Panc1 (cell line): ENCODE results near the gene CEACAM7. TPM values are rescaled to one million over a fixed set of nuclear protein-coding genes. Genes with fewer than 3 reads are reported as not detected.

Experiments
- ATAC-seq: fragments of 200-7000 bp; cut with Tn5 transposase; 2 replicates; pipeline ENCODE4 v1.9.1; 2020; ENCODE audit warnings: mild to moderate bottlenecking, moderate library complexity
- BruUV-seq: library from RNA; stranded (reverse); fragments of 400-500 nt; replicated peaks from 2 replicates; lab custom pipeline; 2021; lab: Mats Ljungman, UMichigan
- CTCF ChIA-PET: fragments of 300-600 bp; sonication (Branson Sonifier 250); formaldehyde crosslinking; loops from one replicate; lab custom pipeline; 2022; ENCODE audit warnings: antibody characterized with exemption; lab: Charles Lee
- POLR2A ChIA-PET: fragments of 300-600 bp; sonication (Branson Sonifier 250); formaldehyde crosslinking; loops from one replicate; lab custom pipeline; 2022; ENCODE audit warnings: antibody characterized with exemption; lab: Charles Lee
- DNase-seq: peaks from one replicate; pipeline ENCODE4 v3.0.0-alpha.2; 2010; ENCODE audit warnings: low read depth, low spot score
- H3K27ac ChIP-seq: 2 replicates; pipeline ENCODE4 v1.5.1; 2011; ENCODE audit warnings: mild to moderate bottlenecking, low read length, inconsistent platforms
- H3K27me3 ChIP-seq: fragments of 200-500 bp; sonication (Bioruptor generic); 2 replicates; pipeline ENCODE4 v1.6.0; 2014; ENCODE audit warnings: low read length, inconsistent platforms; ENCODE audit not compliant: control insufficient read depth, insufficient read depth
- H3K36me3 ChIP-seq: fragments of 200-500 bp; sonication (Bioruptor generic); 2 replicates; pipeline ENCODE4 v1.5.1; 2014; ENCODE audit warnings: inconsistent platforms, mild to moderate bottlenecking, low read length, moderate library complexity; ENCODE audit not compliant: control insufficient read depth, insufficient read depth
- H3K4me1 ChIP-seq: 2 replicates; pipeline ENCODE4 v1.5.1; 2011; ENCODE audit warnings: inconsistent platforms, mild to moderate bottlenecking, low read length, moderate library complexity; ENCODE audit not compliant: control insufficient read depth, insufficient read depth
- H3K4me3 ChIP-seq, 2 experiments: 2 replicates each; pipeline ENCODE4 v1.5.1; 2011 to 2012; ENCODE audit warnings: low read depth in 2 of 2, low read length in 2 of 2, mild to moderate bottlenecking in 2 of 2, inconsistent platforms in 1 of 2, moderate library complexity in 1 of 2
- H3K9me3 ChIP-seq: fragments of 200-500 bp; sonication (Bioruptor generic); 2 replicates; pipeline ENCODE4 v1.5.1; 2014; ENCODE audit warnings: low read depth, mild to moderate bottlenecking, inconsistent platforms, low read length, moderate library complexity; ENCODE audit not compliant: control insufficient read depth, insufficient read depth
- POLR2AphosphoS5 ChIP-seq: IDR thresholded peaks from 2 replicates; pipeline ENCODE4 v1.6.1; 2012; ENCODE audit warnings: mild to moderate bottlenecking, low read depth, low read length, moderate library complexity
- SIN3A ChIP-seq: IDR thresholded peaks from 2 replicates; pipeline ENCODE4 v1.6.1; 2012; ENCODE audit warnings: low read depth, mild to moderate bottlenecking, low read length, moderate library complexity, borderline replicate concordance; ENCODE audit not compliant: insufficient read depth
- TCF7L2 ChIP-seq: IDR thresholded peaks from 2 replicates; pipeline ENCODE4 v1.6.1; 2011; ENCODE audit warnings: mild to moderate bottlenecking, low read depth, low read length, inconsistent platforms
- in situ Hi-C: cut with HindIII; loops from 2 replicates; pipeline ENCODE4 v1.10.0; 2016; ENCODE audit warnings: low sequenced_read_pairs, low pct_unique_long_range_greater_than_20kb
- intact Hi-C: fragments of 100-400 bp; cut with micrococcal nuclease; formaldehyde crosslinking; loops from one replicate; pipeline ENCODE4 v1.10.0; 2022; ENCODE audit not compliant: unreplicated experiment
- total RNA-seq: library from RNA; stranded (reverse); gene quantifications from one replicate; pipeline ENCODE4 v1.2.1, GENCODE V29; 2021; ENCODE audit not compliant: unreplicated experiment
- TF ChIP-seq, protein P1 (sequence below): fragments of 450-650 bp; IDR thresholded peaks from 2 replicates; pipeline ENCODE4 v1.5.1; 2017; ENCODE audit warnings: mild to moderate bottlenecking
- TF ChIP-seq, protein P2 (sequence below), 2 experiments: IDR thresholded peaks; 2 replicates each; pipeline ENCODE4 v1.6.1; 2011 to 2012; ENCODE audit warnings: low read depth in 2 of 2, control low read depth in 1 of 2, low read length in 1 of 2, mild to moderate bottlenecking in 1 of 2, moderate library complexity in 1 of 2; ENCODE audit not compliant: insufficient read depth in 1 of 2

CEACAM7 gene
- total RNA-seq, 1 experiment from 2014 or later: not detected

DNA sequence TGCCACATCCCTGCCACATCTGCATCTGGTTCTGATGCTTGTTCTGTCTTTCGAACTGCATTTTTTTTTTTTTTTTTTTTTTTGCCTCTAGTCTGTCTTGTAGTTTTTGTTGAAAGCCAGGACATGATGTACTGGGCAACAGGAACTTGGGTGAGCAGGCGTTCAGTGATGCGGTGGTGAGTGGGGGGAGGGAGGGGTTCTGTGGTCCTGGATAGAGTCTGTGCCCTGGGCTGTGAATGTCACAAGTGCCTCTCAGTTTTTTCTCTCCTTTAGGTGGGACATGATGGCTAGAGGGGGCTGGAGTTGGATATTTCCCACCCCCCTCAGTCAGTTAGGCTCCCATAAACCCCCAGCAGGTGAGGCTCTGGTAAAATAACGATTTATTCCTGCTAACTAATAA, 64.7 kb downstream of the CEACAM7 start:
- ChIA-PET POLR2A (no interaction called here), CTCF (no interaction called here)
- ATAC-seq (no peak), DNase-seq (no peak)
- Histone ChIP-seq H3K4me1 (no peaks in the 10 kb centered on the region), H3K4me3 (no peak overlapping the region), H3K27me3 (no peaks in the 10 kb centered on the region; the same call in 1 of the 2 replicates), H3K36me3 (no peaks in the 10 kb centered on the region), H3K9me3 (no peaks in the 10 kb centered on the region), H3K27ac (no peak overlapping the region)
- in situ Hi-C loops (no loop called here), intact Hi-C loops (no loop called here)
- TF ChIP-seq, protein P1, sequence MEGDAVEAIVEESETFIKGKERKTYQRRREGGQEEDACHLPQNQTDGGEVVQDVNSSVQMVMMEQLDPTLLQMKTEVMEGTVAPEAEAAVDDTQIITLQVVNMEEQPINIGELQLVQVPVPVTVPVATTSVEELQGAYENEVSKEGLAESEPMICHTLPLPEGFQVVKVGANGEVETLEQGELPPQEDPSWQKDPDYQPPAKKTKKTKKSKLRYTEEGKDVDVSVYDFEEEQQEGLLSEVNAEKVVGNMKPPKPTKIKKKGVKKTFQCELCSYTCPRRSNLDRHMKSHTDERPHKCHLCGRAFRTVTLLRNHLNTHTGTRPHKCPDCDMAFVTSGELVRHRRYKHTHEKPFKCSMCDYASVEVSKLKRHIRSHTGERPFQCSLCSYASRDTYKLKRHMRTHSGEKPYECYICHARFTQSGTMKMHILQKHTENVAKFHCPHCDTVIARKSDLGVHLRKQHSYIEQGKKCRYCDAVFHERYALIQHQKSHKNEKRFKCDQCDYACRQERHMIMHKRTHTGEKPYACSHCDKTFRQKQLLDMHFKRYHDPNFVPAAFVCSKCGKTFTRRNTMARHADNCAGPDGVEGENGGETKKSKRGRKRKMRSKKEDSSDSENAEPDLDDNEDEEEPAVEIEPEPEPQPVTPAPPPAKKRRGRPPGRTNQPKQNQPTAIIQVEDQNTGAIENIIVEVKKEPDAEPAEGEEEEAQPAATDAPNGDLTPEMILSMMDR: no peak
- TF ChIP-seq TCF7L2: no peak
- TF ChIP-seq, protein P2, sequence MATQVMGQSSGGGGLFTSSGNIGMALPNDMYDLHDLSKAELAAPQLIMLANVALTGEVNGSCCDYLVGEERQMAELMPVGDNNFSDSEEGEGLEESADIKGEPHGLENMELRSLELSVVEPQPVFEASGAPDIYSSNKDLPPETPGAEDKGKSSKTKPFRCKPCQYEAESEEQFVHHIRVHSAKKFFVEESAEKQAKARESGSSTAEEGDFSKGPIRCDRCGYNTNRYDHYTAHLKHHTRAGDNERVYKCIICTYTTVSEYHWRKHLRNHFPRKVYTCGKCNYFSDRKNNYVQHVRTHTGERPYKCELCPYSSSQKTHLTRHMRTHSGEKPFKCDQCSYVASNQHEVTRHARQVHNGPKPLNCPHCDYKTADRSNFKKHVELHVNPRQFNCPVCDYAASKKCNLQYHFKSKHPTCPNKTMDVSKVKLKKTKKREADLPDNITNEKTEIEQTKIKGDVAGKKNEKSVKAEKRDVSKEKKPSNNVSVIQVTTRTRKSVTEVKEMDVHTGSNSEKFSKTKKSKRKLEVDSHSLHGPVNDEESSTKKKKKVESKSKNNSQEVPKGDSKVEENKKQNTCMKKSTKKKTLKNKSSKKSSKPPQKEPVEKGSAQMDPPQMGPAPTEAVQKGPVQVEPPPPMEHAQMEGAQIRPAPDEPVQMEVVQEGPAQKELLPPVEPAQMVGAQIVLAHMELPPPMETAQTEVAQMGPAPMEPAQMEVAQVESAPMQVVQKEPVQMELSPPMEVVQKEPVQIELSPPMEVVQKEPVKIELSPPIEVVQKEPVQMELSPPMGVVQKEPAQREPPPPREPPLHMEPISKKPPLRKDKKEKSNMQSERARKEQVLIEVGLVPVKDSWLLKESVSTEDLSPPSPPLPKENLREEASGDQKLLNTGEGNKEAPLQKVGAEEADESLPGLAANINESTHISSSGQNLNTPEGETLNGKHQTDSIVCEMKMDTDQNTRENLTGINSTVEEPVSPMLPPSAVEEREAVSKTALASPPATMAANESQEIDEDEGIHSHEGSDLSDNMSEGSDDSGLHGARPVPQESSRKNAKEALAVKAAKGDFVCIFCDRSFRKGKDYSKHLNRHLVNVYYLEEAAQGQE (IDR thresholded peaks at IDR 0.05; ENCODE audit: insufficient read depth in 1 of 2, low read depth in 2 of 2, low read length in 1 of 2): no peak
- no peak for TF ChIP-seq SIN3A
- no peak for TF ChIP-seq POLR2AphosphoS5
- no TSS peak for BruUV-seq

Other genes starting within 250 kb of the CEACAM7 start
- 37.5 TPM for gene DMAC2, start 248.4 kb downstream of the CEACAM7 start, total RNA-seq
- gene ERICH4, start 245.1 kb downstream of the CEACAM7 start, total RNA-seq: not detected
- not detected for gene CEACAM21, start 112.1 kb downstream of the CEACAM7 start, total RNA-seq
- not detected for gene CEACAM4, start 61.2 kb downstream of the CEACAM7 start, total RNA-seq
- 0.51 TPM for gene CEACAM5, start 20.4 kb upstream of the CEACAM7 start, total RNA-seq
- gene CEACAM6, start 67.3 kb upstream of the CEACAM7 start, total RNA-seq: 0.21 TPM
- not detected for gene CEACAM3, start 108.3 kb upstream of the CEACAM7 start, total RNA-seq
- not detected for gene LYPD4, start 156.4 kb upstream of the CEACAM7 start, total RNA-seq
- not detected for gene DMRTC2, start 156.8 kb upstream of the CEACAM7 start, total RNA-seq
- 1,349 TPM for gene RPS19, start 172.0 kb upstream of the CEACAM7 start, total RNA-seq
- gene CD79A, start 189.0 kb upstream of the CEACAM7 start, total RNA-seq: 0.59 TPM
- gene ARHGEF1, start 194.9 kb upstream of the CEACAM7 start, total RNA-seq: 69.5 TPM
- gene ERFL, start 240.2 kb upstream of the CEACAM7 start, total RNA-seq: 0.18 TPM